ENCODE data around the gene ZC3H12C.
"Not testable (repeated sequence)": the region's sequence is repeated elsewhere in the genome, so short reads cannot be mapped to it uniquely, and the experiment has no call there.

The ZC3H12C gene

GRCh38 chr11:110186456-110186855, 93.3 kb downstream of the ZC3H12C start:
- no peak for DNase-seq

GRCh38 chr11:110186867-110187266, 93.7 kb downstream of the ZC3H12C start:
- no peak for DNase-seq

- DNase-seq, result no peak
These were observed 94.5 kb downstream of the ZC3H12C start for GRCh38 chr11:110187731-110188130.

GRCh38 chr11:110190885-110191284, 97.7 kb downstream of the ZC3H12C start:
- DNase-seq, result no peak

GRCh38 chr11:110192604-110193282, 99.6 kb downstream of the ZC3H12C start:
- DNase-seq, result not testable (repeated sequence)

GRCh38 chr11:110194211-110194766, 101.1 kb downstream of the ZC3H12C start:
- not testable (repeated sequence) for DNase-seq

GRCh38 chr11:110196241-110196754, 103.1 kb downstream of the ZC3H12C start:
- DNase-seq, result no peak

GRCh38 chr11:110196884-110197420, 103.8 kb downstream of the ZC3H12C start:
- DNase-seq, result no peak

GRCh38 chr11:110198031-110198729, 105.0 kb downstream of the ZC3H12C start:
- DNase-seq, result no peak

- no peak for DNase-seq
These were observed 106.2 kb downstream of the ZC3H12C start for GRCh38 chr11:110199184-110199981.

- no peak for DNase-seq
These were observed 107.0 kb downstream of the ZC3H12C start for GRCh38 chr11:110200241-110200640.

GRCh38 chr11:110200836-110201235, 107.6 kb downstream of the ZC3H12C start:
- DNase-seq, result no peak

GRCh38 chr11:110207123-110207522, 113.9 kb downstream of the ZC3H12C start:
- DNase-seq, result no peak

GRCh38 chr11:110208678-110209312, 115.6 kb downstream of the ZC3H12C start:
- not testable (repeated sequence) for DNase-seq

- DNase-seq, result not testable (repeated sequence)
These were observed 116.1 kb downstream of the ZC3H12C start for GRCh38 chr11:110209313-110209694.

GRCh38 chr11:110217223-110217877, 124.2 kb downstream of the ZC3H12C start:
- no peak for DNase-seq

- no peak for DNase-seq
These were observed 124.7 kb downstream of the ZC3H12C start for GRCh38 chr11:110217936-110218335.

- no peak for DNase-seq
These were observed 126.0 kb downstream of the ZC3H12C start for GRCh38 chr11:110219006-110219785.

Measured in hippocampal formation (tissue), 2 donors.